Globus pallidus (tissue), 1 donor: ENCODE measurements around the gene FAXC.
A peak's percentile ranks its signal among the peaks of the same experiment; 100 is the strongest.
"Not testable (repeated sequence)": the region's sequence is repeated elsewhere in the genome, so short reads cannot be mapped to it uniquely, and the experiment has no call there.

Experiments used
- DNase-seq: peaks from one replicate; pipeline ENCODE4 v3.0.0-alpha.2; 2015; ENCODE audit warnings: low spot score

FAXC gene

GRCh38 chr6:99341862-99342455, 7.5 kb downstream of the FAXC start:
- DNase-seq = no peak

GRCh38 chr6:99338188-99338587, 11.3 kb downstream of the FAXC start:
- DNase-seq = no peak

GRCh38 chr6:99335298-99335697, 14.2 kb downstream of the FAXC start:
- not testable (repeated sequence) for DNase-seq

GRCh38 chr6:99334526-99335127, 14.8 kb downstream of the FAXC start:
- peak; percentile 42 for DNase-seq

GRCh38 chr6:99333068-99333467, 16.4 kb downstream of the FAXC start:
- no peak for DNase-seq

GRCh38 chr6:99331531-99331930, 17.9 kb downstream of the FAXC start:
- DNase-seq = no peak

GRCh38 chr6:99330159-99330558, 19.3 kb downstream of the FAXC start:
- peak; percentile 62 for DNase-seq

GRCh38 chr6:99324996-99325395, 24.5 kb downstream of the FAXC start:
- no peak for DNase-seq

GRCh38 chr6:99318566-99318965, 30.9 kb downstream of the FAXC start:
- DNase-seq = no peak

GRCh38 chr6:99312354-99312753, 37.1 kb downstream of the FAXC start:
- DNase-seq = no peak

- no peak for DNase-seq
Measured at GRCh38 chr6:99310553-99310952, 38.9 kb downstream of the FAXC start.

- no peak for DNase-seq
Measured at GRCh38 chr6:99309557-99309956, 39.9 kb downstream of the FAXC start.

- no peak for DNase-seq
Measured at GRCh38 chr6:99308788-99309187, 40.7 kb downstream of the FAXC start.

- DNase-seq = no peak
Measured at GRCh38 chr6:99307295-99307907, 42.1 kb downstream of the FAXC start.

- DNase-seq = no peak
Measured at GRCh38 chr6:99306341-99306740, 43.1 kb downstream of the FAXC start.

GRCh38 chr6:99305021-99305554, 44.4 kb downstream of the FAXC start:
- no peak for DNase-seq

- no peak for DNase-seq
Measured at GRCh38 chr6:99297415-99297814, 52.1 kb downstream of the FAXC start.

- DNase-seq = no peak
Measured at GRCh38 chr6:99297006-99297405, 52.5 kb downstream of the FAXC start.

- DNase-seq = no peak
Measured at GRCh38 chr6:99296261-99296660, 53.2 kb downstream of the FAXC start.

- DNase-seq = no peak
Measured at GRCh38 chr6:99295276-99295675, 54.2 kb downstream of the FAXC start.

GRCh38 chr6:99294786-99295185, 54.7 kb downstream of the FAXC start:
- DNase-seq = no peak

- no peak for DNase-seq
Measured at GRCh38 chr6:99289701-99290100, 59.8 kb downstream of the FAXC start.

GRCh38 chr6:99288668-99289067, 60.8 kb downstream of the FAXC start:
- DNase-seq = no peak
